ENCODE results near the gene FITM1. TPM values are rescaled to one million over a fixed set of nuclear protein-coding genes. Genes with fewer than 3 reads are reported as not detected.

Gene FITM1
- total RNA-seq, 2 experiments from 2014 or later = 1.5 to 1.7 TPM

GRCh38 chr14:24110523-24110922, 19.9 kb upstream of the FITM1 start:
- peaks cover 18% of the 10 kb centered on the region for H3K4me1 Mint-ChIP-seq (ENCODE audit: low read depth)
- intact Hi-C loops (cut with DNase I, micrococcal nuclease) = loop anchor here (5.0 to 10.0 kb wide), 4 partner anchors 187 to 643 kb away; partner anchors contain the start of genes AP1G2 (in 1 of the 2), DHRS1 (in 1 of the 2), NGDN (in 1 of the 2) and NOP9 (in 1 of the 2)

GRCh38 chr14:24113379-24113800, 17.1 kb upstream of the FITM1 start:
- Mint-ChIP-seq H3K36me3 (ENCODE audit: low read depth) (peaks cover 51% of the 10 kb centered on the region), H3K4me3 (peak overlapping the region; percentile 98), H3K27me3 (no peaks in the 10 kb centered on the region), H3K4me1 (ENCODE audit: low read depth) (peaks cover 34% of the 10 kb centered on the region), H3K27ac (peak overlapping the region; percentile 98), H3K9me3 (no peaks in the 10 kb centered on the region)
- Histone ChIP-seq H3K27ac (ENCODE audit: low read depth in 1 of 2, low read length in 2 of 2) (peak overlapping the region; percentile 98 to 99), H3K9me3 (ENCODE audit: control insufficient read depth in 1 of 2, insufficient read depth in 1 of 2, low read length in 2 of 2) (no peaks in the 10 kb centered on the region), H3K36me3 (ENCODE audit: insufficient read depth, low read length) (peaks cover 17% of the 10 kb centered on the region), H3K27me3 (ENCODE audit: control insufficient read depth in 1 of 2, insufficient read depth in 2 of 2, low read length in 2 of 2) (no peaks in the 10 kb centered on the region), H3K4me3 (ENCODE audit: low read length) (peak overlapping the region; percentile 77), H3K4me1 (ENCODE audit: insufficient read depth, low read length) (peaks cover 52% of the 10 kb centered on the region)
- CTCF ChIA-PET = interaction anchor here (2.4 to 2.8 kb wide), 3 partner anchors 23 to 47 kb away, joined by 8 to 23 read pairs (median 11); partner anchors contain the start of genes EMC9 and IRF9
- DNase-seq (no peak), ATAC-seq (ENCODE audit: poor library complexity) (no peak)
- TF ChIP-seq CTCF (IDR thresholded peaks at IDR 0.05) = no peak
- POLR2A ChIA-PET = interaction anchor here (0.7 to 7.0 kb wide), 27 partner anchors 9 to 1347 kb away, joined by 3 to 296 read pairs (median 14); partner anchors contain the start of genes CBLN3, CHMP4A, DHRS1 and EMC9
- intact Hi-C loops (cut with DNase I, micrococcal nuclease) = loop anchor here (5.0 to 10.0 kb wide), 4 partner anchors 184 to 646 kb away; partner anchors contain the start of genes AP1G2 (in 1 of the 2), DHRS1 (in 1 of the 2), NGDN (in 1 of the 2) and NOP9 (in 1 of the 2)

More at GRCh38 chr14:24110523-24110922, 19.9 kb upstream of the FITM1 start:
- Histone ChIP-seq H3K4me1 (ENCODE audit: insufficient read depth, low read length) (peaks cover 29% of the 10 kb centered on the region), H3K9me3 (ENCODE audit: control insufficient read depth in 1 of 2, insufficient read depth in 1 of 2, low read length in 2 of 2) (no peaks in the 10 kb centered on the region), H3K27me3 (ENCODE audit: control insufficient read depth in 1 of 2, insufficient read depth in 2 of 2, low read length in 2 of 2) (no peaks in the 10 kb centered on the region), H3K36me3 (ENCODE audit: insufficient read depth, low read length) (no peaks in the 10 kb centered on the region), H3K27ac (ENCODE audit: low read depth in 1 of 2, low read length in 2 of 2) (no peak overlapping the region), H3K4me3 (ENCODE audit: low read length) (no peak overlapping the region)
- H3K27ac Mint-ChIP-seq = peak overlapping the region; percentile 74
- ChIA-PET CTCF (interaction anchor here (3.7 to 5.3 kb wide), 2 partner anchors 20 to 50 kb away, joined by 28 to 48 read pairs; partner anchors contain the start of gene IRF9), POLR2A (interaction anchor here (0.7 to 5.2 kb wide), 8 partner anchors 16 to 1015 kb away, joined by 3 to 72 read pairs (median 3); partner anchors contain the start of genes ACIN1, C14orf119, EMC9 and IRF9)
- TF ChIP-seq CTCF (IDR thresholded peaks at IDR 0.05) = no peak
- DNase-seq = no peak
- ATAC-seq (ENCODE audit: poor library complexity) = no peak
- H3K36me3 Mint-ChIP-seq (ENCODE audit: low read depth) = peaks cover 22% of the 10 kb centered on the region
- no peaks in the 10 kb centered on the region for H3K9me3 Mint-ChIP-seq
- H3K27me3 Mint-ChIP-seq = no peaks in the 10 kb centered on the region
- H3K4me3 Mint-ChIP-seq = no peak overlapping the region

- DNase-seq = peak in 13 of 14 experiments; percentile 63 to 91 (median 75)
- Histone ChIP-seq H3K27ac (ENCODE audit: low read depth in 1 of 2, low read length in 2 of 2) (peak overlapping the region; percentile 98 to 99), H3K27me3 (ENCODE audit: control insufficient read depth in 1 of 2, insufficient read depth in 2 of 2, low read length in 2 of 2) (no peaks in the 10 kb centered on the region), H3K4me1 (ENCODE audit: insufficient read depth, low read length) (peaks cover 47% of the 10 kb centered on the region), H3K36me3 (ENCODE audit: insufficient read depth, low read length) (peaks cover 23% of the 10 kb centered on the region), H3K4me3 (ENCODE audit: low read length) (peak overlapping the region; percentile 77), H3K9me3 (ENCODE audit: control insufficient read depth in 1 of 2, insufficient read depth in 1 of 2, low read length in 2 of 2) (no peaks in the 10 kb centered on the region)
- ChIA-PET CTCF (interaction anchor here (1.7 to 2.8 kb wide), 4 partner anchors 23 to 47 kb away, joined by 4 to 23 read pairs (median 10); partner anchors contain the start of genes EMC9 and IRF9), POLR2A (interaction anchor here (0.6 to 7.0 kb wide), 45 partner anchors 9 to 1347 kb away, joined by 3 to 296 read pairs (median 9); partner anchors contain the start of genes ACIN1, C14orf119, CARMIL3 and CBLN3)
- H3K4me3 Mint-ChIP-seq = peak overlapping the region; percentile 98
- H3K36me3 Mint-ChIP-seq (ENCODE audit: low read depth) = peaks cover 57% of the 10 kb centered on the region
- TF ChIP-seq CTCF (IDR thresholded peaks at IDR 0.05) = no peak
- intact Hi-C loops (cut with DNase I, micrococcal nuclease) = loop anchor here (1.0 to 10.0 kb wide), 7 partner anchors 47 to 647 kb away; partner anchors contain the start of genes IRF9 (in 2 of the 2), AP1G2 (in 1 of the 2), DHRS1 (in 1 of the 2) and IPO4 (in 1 of the 2)
- peak; percentile 21 for ATAC-seq (ENCODE audit: poor library complexity)
- peak overlapping the region; percentile 98 for H3K27ac Mint-ChIP-seq
- H3K9me3 Mint-ChIP-seq = no peaks in the 10 kb centered on the region
- H3K27me3 Mint-ChIP-seq = no peaks in the 10 kb centered on the region
- H3K4me1 Mint-ChIP-seq (ENCODE audit: low read depth) = peaks cover 34% of the 10 kb centered on the region
Observed at GRCh38 chr14:24113801-24114531, 16.5 kb upstream of the FITM1 start.
